GM12873 (cell line): ENCODE data around the gene UNC5CL.

ENCODE experiments used
- TF ChIP-seq, protein P1 (sequence below): IDR thresholded peaks from 2 replicates; pipeline ENCODE4 v1.5.1; 2012; ENCODE audit warnings: low read depth, mild to moderate bottlenecking, moderate library complexity, low read length, control low read depth; ENCODE audit not compliant: insufficient read depth; ENCODE audit errors: missing control alignments

UNC5CL gene

DNA sequence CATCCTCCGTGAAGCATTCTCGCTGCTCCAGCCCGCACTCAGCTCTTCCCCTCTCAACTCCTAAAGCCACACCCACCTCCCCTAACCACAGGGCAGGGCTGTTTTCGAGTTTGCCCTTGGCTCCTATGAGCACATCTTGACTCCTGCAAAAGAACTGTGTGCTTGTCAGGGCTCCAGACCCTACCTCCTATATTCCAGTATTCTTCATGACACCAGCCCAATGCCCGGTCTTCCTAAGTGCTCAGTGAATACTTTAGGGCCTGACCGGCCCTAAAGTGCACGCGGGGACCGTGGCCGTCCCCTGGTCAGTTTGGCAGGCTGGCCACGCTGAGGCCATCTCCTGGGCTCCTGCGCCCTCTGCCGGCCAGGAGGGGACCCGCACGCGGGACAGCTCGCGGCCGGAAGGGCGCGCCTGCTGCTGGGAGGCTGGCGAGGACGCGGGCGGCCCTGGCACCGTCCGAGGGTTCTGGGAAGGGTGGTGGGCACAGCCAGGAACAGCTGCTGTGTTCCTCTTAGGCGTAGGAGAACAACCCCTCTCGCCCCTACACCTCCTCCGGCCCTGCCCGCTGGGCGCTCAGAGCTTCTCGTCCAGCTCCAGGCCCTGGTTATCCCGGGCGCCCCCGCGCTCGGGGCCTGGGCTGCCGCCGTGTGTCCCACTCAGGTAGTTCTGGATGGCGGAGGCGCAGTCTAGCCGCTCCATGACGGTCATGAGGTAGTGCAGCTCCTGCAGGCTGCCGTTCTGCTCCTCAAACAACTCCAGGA lies 11.0 kb downstream of the UNC5CL start:
- TF ChIP-seq, protein P1, sequence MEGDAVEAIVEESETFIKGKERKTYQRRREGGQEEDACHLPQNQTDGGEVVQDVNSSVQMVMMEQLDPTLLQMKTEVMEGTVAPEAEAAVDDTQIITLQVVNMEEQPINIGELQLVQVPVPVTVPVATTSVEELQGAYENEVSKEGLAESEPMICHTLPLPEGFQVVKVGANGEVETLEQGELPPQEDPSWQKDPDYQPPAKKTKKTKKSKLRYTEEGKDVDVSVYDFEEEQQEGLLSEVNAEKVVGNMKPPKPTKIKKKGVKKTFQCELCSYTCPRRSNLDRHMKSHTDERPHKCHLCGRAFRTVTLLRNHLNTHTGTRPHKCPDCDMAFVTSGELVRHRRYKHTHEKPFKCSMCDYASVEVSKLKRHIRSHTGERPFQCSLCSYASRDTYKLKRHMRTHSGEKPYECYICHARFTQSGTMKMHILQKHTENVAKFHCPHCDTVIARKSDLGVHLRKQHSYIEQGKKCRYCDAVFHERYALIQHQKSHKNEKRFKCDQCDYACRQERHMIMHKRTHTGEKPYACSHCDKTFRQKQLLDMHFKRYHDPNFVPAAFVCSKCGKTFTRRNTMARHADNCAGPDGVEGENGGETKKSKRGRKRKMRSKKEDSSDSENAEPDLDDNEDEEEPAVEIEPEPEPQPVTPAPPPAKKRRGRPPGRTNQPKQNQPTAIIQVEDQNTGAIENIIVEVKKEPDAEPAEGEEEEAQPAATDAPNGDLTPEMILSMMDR, result peak; percentile 96

DNA sequence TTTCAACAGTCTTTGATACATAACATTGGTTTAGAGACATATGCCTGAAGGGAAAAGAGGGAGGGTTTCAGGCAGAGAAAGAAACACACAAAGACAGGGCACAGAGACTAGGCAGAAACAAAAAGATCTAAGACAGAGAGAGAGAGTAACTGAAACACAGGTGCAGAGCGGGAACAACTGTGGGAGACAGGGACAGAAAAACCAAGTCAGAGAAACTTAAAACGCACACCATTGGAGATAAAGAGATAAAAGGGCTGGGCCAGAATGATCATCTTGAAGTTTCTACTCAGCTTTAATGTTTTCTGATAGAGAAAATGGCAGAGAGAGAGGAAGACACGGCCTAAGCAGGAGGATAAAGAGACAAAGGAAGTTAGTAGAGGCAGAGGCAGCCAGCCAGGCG lies 11.8 kb downstream of the UNC5CL start:
- TF ChIP-seq, protein P1, result no peak

DNA sequence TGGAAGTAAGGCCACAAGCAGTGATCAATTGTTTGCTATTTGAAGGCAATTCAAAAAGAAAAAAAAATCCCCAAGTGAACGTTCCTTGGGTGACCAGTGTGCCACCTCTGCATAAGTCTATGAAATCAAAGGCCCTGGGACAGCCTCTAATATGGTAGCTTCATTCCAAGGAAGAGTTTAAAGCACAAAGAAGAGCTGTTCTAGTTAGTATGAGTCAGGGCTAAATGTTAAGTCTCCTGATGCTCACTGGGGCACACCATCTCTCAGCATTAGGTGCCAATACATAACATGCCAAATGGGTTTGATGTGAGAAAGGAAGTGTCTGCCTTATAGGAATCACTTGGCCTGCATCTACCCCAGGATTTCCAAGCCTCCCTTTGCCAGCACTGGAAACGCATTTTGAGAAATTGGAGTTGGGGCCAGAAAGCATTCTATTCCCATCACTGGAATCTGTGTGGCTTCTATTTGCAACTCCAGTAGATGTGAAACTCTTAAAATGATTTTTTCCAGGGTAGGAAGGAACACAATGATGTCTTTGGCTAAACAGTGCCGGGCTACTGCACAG lies 13.0 kb downstream of the UNC5CL start:
- TF ChIP-seq, protein P1, result no peak

DNA sequence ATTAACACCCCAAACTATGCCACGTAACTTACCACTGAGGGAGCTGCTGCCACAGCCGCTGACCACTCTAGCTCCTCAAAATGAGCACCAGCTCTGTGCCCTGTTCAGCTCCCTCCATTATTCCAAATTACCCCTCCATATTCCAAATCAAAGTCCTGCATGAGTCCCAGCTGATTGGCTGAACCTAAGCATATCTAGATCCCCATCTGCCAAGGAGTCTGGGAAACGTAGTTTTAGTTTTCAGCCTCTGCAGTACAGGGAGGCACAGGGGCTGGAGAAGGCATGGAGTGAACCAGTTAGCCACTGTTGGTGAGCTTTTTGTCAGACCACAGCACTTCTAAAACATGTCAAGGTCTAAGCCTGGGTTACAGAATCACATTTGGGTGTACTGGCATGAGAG lies 15.9 kb downstream of the UNC5CL start:
- TF ChIP-seq, protein P1, result no peak

DNA sequence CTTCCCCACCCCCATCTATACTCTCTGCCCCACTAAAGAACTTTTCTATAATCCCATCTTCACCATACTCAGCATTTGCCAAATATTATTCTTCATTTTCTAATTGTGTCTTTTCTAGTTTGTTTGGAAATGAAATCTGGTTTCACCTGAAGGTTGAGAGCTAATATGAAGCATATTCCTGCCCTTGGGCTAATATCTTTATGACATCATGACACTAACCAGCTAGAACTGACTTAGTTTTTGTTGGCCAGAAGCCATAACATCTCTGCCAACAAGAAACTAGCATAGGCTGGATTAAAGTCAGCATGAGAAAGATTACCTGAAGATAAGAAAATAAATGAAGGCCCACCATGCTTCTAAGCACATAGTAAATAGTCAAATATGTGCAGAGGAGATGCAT lies 16.7 kb downstream of the UNC5CL start:
- TF ChIP-seq, protein P1, result no peak

DNA sequence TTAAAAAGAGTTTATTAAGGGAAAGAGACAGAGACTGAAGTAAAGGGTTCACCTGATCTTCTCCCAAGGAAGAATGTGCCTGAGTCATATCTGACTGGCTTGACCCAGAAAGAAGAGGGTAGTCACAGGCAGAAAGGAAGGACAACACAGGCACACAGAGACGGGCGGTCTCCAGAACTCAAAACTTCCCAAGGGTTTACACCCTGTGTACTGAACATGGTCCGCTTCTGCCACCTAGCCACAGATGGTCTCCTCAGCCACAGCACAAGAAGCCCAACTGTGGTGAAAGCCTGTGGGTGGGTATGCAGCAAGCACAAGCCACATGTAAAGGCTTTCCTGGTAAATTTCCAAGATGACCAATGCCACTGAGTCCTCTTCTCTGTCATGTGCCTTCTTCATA lies 17.2 kb downstream of the UNC5CL start:
- TF ChIP-seq, protein P1, result no peak

DNA sequence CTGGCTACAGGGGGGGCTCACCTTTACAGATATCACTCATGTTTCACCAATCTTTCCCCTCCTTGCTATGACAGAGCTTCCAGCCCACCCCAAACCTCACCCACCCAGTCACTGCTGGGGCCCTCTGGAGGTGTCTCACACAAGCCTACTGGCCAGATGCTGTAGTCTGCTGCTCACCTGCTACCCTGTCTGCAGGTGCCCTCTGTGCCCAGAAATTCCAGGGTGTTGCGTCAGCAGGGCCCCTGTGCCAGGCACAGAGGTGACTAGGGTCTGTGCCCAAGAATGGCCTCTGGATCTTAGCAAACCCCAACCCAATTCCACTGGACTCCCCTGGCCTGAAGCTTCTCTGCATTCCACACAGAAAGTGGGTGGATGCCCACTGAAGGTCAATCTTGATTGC lies 21.4 kb downstream of the UNC5CL start:
- TF ChIP-seq, protein P1, result no peak
